ENCODE data around the gene PPIF. TPM values are rescaled to one million over a fixed set of nuclear protein-coding genes. Genes with fewer than 3 reads are reported as not detected.
"Not testable (repeated sequence)": the region's sequence is repeated elsewhere in the genome, so short reads cannot be mapped to it uniquely, and the experiment has no call there.

Gene PPIF
- total and polyA plus RNA-seq, 2 donors, result 13.6 to 34.9 TPM

DNA sequence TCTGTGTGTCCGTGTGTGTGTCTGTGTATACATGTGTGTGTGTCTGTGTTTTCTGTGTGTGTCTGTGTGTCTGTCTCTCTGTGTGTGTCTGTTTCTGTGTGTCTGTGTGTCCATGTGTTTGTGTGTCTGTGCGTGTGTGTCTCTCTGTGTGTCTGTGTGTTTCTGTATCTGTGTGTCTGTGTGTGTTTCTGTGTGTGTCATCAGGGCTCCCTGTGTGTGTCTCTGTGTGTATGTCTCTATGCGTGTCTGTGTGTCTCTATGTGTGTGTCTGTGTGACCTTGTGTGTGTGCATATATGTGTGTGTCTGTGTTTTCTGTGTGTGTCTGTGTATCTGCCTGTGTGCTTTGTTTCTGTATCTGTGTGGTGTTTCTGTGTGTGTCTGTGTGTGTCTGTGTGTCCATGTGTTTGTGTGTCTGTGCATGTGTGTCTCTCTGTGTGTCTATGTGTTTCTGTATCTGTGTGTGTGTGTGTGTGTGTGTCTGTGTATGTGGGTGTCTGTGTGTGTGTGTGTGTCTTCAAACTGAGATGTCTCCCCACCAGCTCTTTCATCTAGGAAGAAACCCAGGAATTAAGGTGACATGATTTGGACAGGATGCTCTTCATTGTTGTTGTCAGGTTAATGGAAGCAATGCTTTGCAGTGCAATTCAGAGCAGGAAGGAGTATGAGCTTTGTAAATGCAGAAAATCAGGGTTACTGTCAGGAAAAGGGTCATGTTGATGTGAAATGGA lies 20.7 kb upstream of the PPIF start:
- H3K27ac ChIP-seq (ENCODE audit: low read depth in 1 of 2, low read length in 1 of 2), result no peak overlapping the region
- peaks cover 0 to 4% of the 10 kb centered on the region in 2 donors for H3K9me3 ChIP-seq (ENCODE audit: control insufficient read depth in 2 of 2, insufficient read depth in 1 of 2, low read length in 1 of 2)
- no peak overlapping the region for H3K4me3 ChIP-seq (ENCODE audit: low read length in 2 of 2)
- no peak for DNase-seq (ENCODE audit: low read depth in 6 of 9, low spot score in 9 of 9)
- peaks cover 19 to 49% of the 10 kb centered on the region in 2 donors for H3K4me1 ChIP-seq (ENCODE audit: control insufficient read depth in 2 of 2, insufficient read depth in 2 of 2, low read length in 2 of 2)
- H3K27me3 ChIP-seq (ENCODE audit: control insufficient read depth in 2 of 2, insufficient read depth in 1 of 2, low read length in 1 of 2), result no peaks in the 10 kb centered on the region
- no peaks in the 10 kb centered on the region for H3K36me3 ChIP-seq (ENCODE audit: control insufficient read depth in 2 of 2, insufficient read depth in 2 of 2, low read length in 1 of 2)
- 97% methylated on average over 3 of the region's 3 CpGs for WGBS

DNA sequence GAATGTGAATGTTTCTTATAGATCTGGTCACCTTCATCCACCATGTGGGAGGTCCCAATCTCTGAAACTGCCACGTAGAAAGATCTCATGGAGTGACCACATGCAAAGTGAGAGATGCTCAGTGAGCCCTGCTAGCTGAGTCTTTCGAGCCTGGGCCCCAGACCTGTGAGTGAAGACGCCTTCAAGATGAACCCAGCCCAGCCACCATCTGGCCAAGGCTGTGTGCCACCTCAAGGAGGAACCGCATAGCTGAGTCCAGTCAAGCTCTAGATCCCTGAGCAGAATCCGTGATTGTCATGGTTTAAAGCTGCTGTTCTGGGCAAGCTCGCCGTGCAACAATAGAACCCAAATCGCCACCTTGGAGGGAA lies 20.2 kb upstream of the PPIF start:
- peaks cover 14 to 46% of the 10 kb centered on the region in 2 donors for H3K4me1 ChIP-seq (ENCODE audit: control insufficient read depth in 2 of 2, insufficient read depth in 2 of 2, low read length in 2 of 2)
- DNase-seq (ENCODE audit: low read depth in 6 of 9, low spot score in 9 of 9), result no peak
- no peak overlapping the region for H3K27ac ChIP-seq (ENCODE audit: low read depth in 1 of 2, low read length in 1 of 2)
- no peaks in the 10 kb centered on the region for H3K36me3 ChIP-seq (ENCODE audit: control insufficient read depth in 2 of 2, insufficient read depth in 2 of 2, low read length in 1 of 2)
- H3K4me3 ChIP-seq (ENCODE audit: low read length in 2 of 2), result no peak overlapping the region
- no peaks in the 10 kb centered on the region for H3K27me3 ChIP-seq (ENCODE audit: control insufficient read depth in 2 of 2, insufficient read depth in 1 of 2, low read length in 1 of 2)
- peaks cover 0 to 4% of the 10 kb centered on the region in 2 donors for H3K9me3 ChIP-seq (ENCODE audit: control insufficient read depth in 2 of 2, insufficient read depth in 1 of 2, low read length in 1 of 2)
- 97% methylated on average over 8 of the region's 8 CpGs for WGBS

DNA sequence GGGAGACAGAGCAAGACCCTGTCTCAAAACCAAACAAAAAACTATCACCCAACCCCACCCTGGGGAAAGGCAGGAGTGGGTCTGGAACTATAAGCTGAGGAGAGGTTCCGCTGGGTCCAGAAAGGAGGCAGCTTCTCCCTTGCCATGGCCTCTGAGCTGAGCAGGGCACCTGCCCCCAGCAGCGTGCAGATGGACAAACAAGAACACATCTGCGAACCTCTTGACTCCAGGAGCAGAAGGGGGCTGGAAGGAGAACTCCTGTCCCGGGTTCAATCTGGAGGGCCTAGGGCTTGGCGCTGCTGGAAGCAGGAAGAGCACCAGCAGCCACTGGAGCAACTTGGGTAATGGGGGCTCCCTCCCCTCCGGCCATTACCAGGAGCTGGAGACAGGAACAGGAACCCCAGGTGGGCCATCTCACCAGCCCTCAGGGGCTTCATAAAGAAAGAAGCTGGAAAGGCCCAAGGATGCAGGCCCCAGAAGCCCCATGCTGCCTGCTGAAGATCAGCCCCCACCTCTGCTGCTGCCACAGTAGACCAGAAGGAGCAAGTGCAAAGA lies 19.0 kb upstream of the PPIF start:
- WGBS, result 96% methylated on average over 6 of the region's 6 CpGs
- Histone ChIP-seq H3K9me3 (ENCODE audit: control insufficient read depth in 2 of 2, insufficient read depth in 1 of 2, low read length in 1 of 2) (peaks cover 0 to 4% of the 10 kb centered on the region in 2 donors), H3K36me3 (ENCODE audit: control insufficient read depth in 2 of 2, insufficient read depth in 2 of 2, low read length in 1 of 2) (no peaks in the 10 kb centered on the region), H3K4me1 (ENCODE audit: control insufficient read depth in 2 of 2, insufficient read depth in 2 of 2, low read length in 2 of 2) (peaks cover 6 to 34% of the 10 kb centered on the region in 2 donors), H3K27me3 (ENCODE audit: control insufficient read depth in 2 of 2, insufficient read depth in 1 of 2, low read length in 1 of 2) (no peaks in the 10 kb centered on the region), H3K4me3 (ENCODE audit: low read length in 2 of 2) (no peak overlapping the region), H3K27ac (ENCODE audit: low read depth in 1 of 2, low read length in 1 of 2) (no peak overlapping the region)
- DNase-seq (ENCODE audit: low read depth in 6 of 9, low spot score in 9 of 9), result no peak

DNA sequence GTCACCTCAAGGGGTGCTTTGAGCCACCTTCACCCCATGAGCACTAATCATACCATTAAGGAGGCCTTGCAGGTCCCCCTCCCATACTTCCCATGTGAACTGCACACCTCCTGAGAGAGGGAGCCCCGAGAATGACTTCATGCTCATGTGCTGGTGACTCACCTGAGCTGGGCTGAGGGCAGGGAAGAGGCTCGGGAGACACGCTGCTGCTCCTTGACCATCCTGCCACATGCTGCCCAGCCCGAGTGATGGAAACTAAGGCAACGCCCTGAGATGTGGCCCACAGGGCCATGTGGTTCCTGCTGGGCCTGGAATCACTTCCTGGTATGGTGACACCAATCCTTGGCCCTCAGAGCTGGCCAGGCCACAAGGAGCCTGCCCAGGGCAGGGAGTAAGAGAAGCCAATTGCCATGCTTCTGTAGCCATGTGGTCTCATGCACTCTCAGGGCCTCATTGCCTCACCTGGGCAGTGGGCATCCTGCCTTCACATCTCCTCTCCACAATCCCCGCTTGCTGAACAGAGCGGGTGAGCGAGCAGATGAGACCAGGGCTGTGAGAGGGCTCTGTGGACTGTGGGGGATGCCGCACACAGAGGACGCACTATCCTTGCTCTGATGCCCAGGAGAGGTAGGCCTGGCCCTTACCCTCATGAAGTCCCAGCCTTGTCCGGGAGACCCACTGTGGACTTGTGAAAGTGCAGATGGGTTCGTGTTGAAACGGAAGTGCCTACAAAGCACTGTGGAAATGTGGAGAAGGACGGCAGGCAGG lies 18.3 kb upstream of the PPIF start:
- no peak overlapping the region for H3K4me3 ChIP-seq (ENCODE audit: low read length in 2 of 2)
- H3K27me3 ChIP-seq (ENCODE audit: control insufficient read depth in 2 of 2, insufficient read depth in 1 of 2, low read length in 1 of 2), result no peaks in the 10 kb centered on the region
- DNase-seq (ENCODE audit: low read depth in 6 of 9, low spot score in 9 of 9), result no peak
- no peak overlapping the region for H3K27ac ChIP-seq (ENCODE audit: low read depth in 1 of 2, low read length in 1 of 2)
- H3K9me3 ChIP-seq (ENCODE audit: control insufficient read depth in 2 of 2, insufficient read depth in 1 of 2, low read length in 1 of 2), result peaks cover 0 to 4% of the 10 kb centered on the region in 2 donors
- WGBS, result 97% methylated on average over 14 of the region's 14 CpGs
- peaks cover under 1 to 27% of the 10 kb centered on the region in 2 donors for H3K4me1 ChIP-seq (ENCODE audit: control insufficient read depth in 2 of 2, insufficient read depth in 2 of 2, low read length in 2 of 2)
- H3K36me3 ChIP-seq (ENCODE audit: control insufficient read depth in 2 of 2, insufficient read depth in 2 of 2, low read length in 1 of 2), result no peaks in the 10 kb centered on the region

DNA sequence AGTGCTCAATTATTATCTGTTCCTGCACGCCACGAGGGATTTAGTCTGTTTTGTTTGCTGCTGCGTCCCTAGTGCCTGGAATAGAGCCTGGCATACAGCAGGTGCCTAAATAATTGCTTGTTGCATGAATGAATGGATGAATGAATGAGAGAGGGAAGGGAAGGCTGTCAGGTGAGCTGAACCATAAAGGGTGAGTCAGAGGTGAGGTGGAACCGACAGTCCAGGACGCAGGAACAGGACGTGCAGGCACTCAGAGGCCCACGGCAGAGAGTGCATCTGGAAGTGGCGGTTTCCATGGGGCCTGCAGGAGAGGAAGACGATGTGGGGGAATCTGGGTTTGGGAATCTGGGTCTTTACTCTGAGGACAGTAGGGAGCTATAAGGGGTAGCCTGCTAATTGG lies 17.7 kb upstream of the PPIF start:
- Histone ChIP-seq H3K9me3 (ENCODE audit: control insufficient read depth in 2 of 2, insufficient read depth in 1 of 2, low read length in 1 of 2) (peaks cover 0 to 4% of the 10 kb centered on the region in 2 donors), H3K36me3 (ENCODE audit: control insufficient read depth in 2 of 2, insufficient read depth in 2 of 2, low read length in 1 of 2) (no peaks in the 10 kb centered on the region), H3K27ac (ENCODE audit: low read depth in 1 of 2, low read length in 1 of 2) (no peak overlapping the region), H3K4me1 (ENCODE audit: control insufficient read depth in 2 of 2, insufficient read depth in 2 of 2, low read length in 2 of 2) (peaks cover 0 to 21% of the 10 kb centered on the region in 2 donors), H3K4me3 (ENCODE audit: low read length in 2 of 2) (no peak overlapping the region), H3K27me3 (ENCODE audit: control insufficient read depth in 2 of 2, insufficient read depth in 1 of 2, low read length in 1 of 2) (no peaks in the 10 kb centered on the region)
- no peak for DNase-seq (ENCODE audit: low read depth in 6 of 9, low spot score in 9 of 9)
- WGBS, result 98% methylated on average over 9 of the region's 9 CpGs

DNA sequence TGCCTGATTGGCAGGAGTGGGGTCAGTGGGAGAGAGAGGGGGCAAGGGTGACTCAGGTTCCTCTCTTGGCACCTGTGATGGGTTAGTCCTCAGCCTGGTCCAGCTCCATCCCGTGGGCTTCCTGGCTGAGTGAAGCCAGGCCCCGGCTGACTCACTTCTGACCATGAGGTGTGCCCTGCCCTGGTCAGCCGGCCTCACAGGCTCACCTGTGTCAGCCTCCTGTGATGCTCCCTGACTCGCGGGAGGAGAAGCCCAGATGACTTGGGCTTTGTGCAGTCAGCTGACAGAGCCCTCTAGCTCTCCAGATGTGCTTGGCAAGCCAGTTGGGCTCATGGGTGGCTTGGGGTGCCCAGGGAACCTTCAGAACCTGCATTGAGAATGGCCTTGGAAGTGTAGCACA lies 16.0 kb upstream of the PPIF start:
- no peak overlapping the region for H3K27ac ChIP-seq (ENCODE audit: low read depth in 1 of 2, low read length in 1 of 2)
- H3K4me3 ChIP-seq (ENCODE audit: low read length in 2 of 2), result no peak overlapping the region
- no peaks in the 10 kb centered on the region for H3K9me3 ChIP-seq (ENCODE audit: control insufficient read depth in 2 of 2, insufficient read depth in 1 of 2, low read length in 1 of 2)
- H3K27me3 ChIP-seq (ENCODE audit: control insufficient read depth in 2 of 2, insufficient read depth in 1 of 2, low read length in 1 of 2), result no peaks in the 10 kb centered on the region
- H3K36me3 ChIP-seq (ENCODE audit: control insufficient read depth in 2 of 2, insufficient read depth in 2 of 2, low read length in 1 of 2), result no peaks in the 10 kb centered on the region
- WGBS, result 96% methylated on average over 5 of the region's 5 CpGs
- no peak for DNase-seq (ENCODE audit: low read depth in 6 of 9, low spot score in 9 of 9)
- H3K4me1 ChIP-seq (ENCODE audit: control insufficient read depth in 2 of 2, insufficient read depth in 2 of 2, low read length in 2 of 2), result peaks cover 0 to 15% of the 10 kb centered on the region in 2 donors

DNA sequence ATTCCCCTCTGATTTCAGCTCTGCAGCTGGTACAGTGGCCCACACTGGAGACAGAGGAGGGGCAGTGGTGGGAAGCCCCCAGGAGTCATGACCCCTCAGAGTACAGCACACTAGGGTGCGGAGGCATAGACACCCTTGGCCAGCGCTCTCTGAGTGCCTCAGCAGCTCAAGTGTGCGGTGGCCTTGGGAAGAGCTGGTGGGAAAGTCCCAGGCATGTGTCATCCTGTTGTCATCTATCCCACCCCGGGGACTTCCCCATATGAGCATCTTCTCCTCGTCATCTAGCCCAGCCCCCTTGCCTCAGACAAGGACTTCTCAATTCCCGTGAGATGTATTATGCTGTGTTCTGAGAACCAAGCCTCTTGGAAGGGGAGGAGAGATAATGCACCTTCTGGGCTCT lies 15.6 kb upstream of the PPIF start:
- no peak overlapping the region for H3K27ac ChIP-seq (ENCODE audit: low read depth in 1 of 2, low read length in 1 of 2)
- no peaks in the 10 kb centered on the region for H3K9me3 ChIP-seq (ENCODE audit: control insufficient read depth in 2 of 2, insufficient read depth in 1 of 2, low read length in 1 of 2)
- no peak overlapping the region for H3K4me3 ChIP-seq (ENCODE audit: low read length in 2 of 2)
- H3K36me3 ChIP-seq (ENCODE audit: control insufficient read depth in 2 of 2, insufficient read depth in 2 of 2, low read length in 1 of 2), result no peaks in the 10 kb centered on the region
- DNase-seq (ENCODE audit: low read depth in 6 of 9, low spot score in 9 of 9), result peak in 1 of 9 donors; percentile 51
- no peaks in the 10 kb centered on the region for H3K27me3 ChIP-seq (ENCODE audit: control insufficient read depth in 2 of 2, insufficient read depth in 1 of 2, low read length in 1 of 2)
- H3K4me1 ChIP-seq (ENCODE audit: control insufficient read depth in 2 of 2, insufficient read depth in 2 of 2, low read length in 2 of 2), result peaks cover 0 to 15% of the 10 kb centered on the region in 2 donors
- WGBS, result 80% methylated on average over 6 of the region's 6 CpGs

DNA sequence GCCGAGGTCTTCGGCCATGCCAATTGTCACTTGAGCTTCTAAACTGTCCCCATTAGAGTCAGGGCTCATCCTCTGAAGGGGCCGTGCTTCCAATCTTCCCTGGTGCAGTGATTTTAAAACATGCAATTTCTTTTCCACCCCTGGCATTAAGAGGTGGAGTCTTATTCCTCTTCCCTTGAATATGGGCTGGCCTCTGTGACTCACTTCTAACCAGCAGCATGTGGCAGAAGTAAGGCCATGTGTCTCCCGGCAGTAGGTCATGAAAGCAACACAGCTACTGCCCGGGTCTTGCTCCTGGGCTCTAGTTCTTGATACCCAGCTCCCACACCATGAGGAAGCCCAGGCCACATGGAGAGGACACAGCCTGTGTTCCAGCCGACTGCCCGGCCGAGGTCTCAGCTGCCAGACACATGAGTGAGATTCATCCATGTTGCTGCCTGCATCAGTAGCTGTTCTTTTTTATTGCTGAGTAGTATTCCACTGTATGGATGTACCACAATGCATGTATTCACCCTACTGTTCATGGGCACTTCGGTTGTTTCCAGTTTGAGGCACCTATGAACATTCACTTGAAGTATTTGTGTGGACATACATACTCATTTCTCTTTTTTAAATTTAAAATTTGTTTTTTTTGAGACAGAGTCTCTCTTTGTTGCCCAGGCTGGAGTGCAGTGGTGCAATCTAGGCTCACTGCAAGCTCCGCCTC lies 14.5 kb upstream of the PPIF start:
- 97% methylated on average over 2 of the region's 10 CpGs for WGBS
- not testable (repeated sequence) for H3K9me3 ChIP-seq (ENCODE audit: control insufficient read depth in 2 of 2, insufficient read depth in 1 of 2, low read length in 1 of 2); H3K27me3 ChIP-seq (ENCODE audit: control insufficient read depth in 2 of 2, insufficient read depth in 1 of 2, low read length in 1 of 2); H3K4me3 ChIP-seq (ENCODE audit: low read length in 2 of 2); H3K36me3 ChIP-seq (ENCODE audit: control insufficient read depth in 2 of 2, insufficient read depth in 2 of 2, low read length in 1 of 2); DNase-seq (ENCODE audit: low read depth in 6 of 9, low spot score in 9 of 9); H3K27ac ChIP-seq (ENCODE audit: low read depth in 1 of 2, low read length in 1 of 2)
- H3K4me1 ChIP-seq (ENCODE audit: control insufficient read depth in 2 of 2, insufficient read depth in 2 of 2, low read length in 2 of 2), result peaks cover 0 to 10% of the 10 kb centered on the region in 2 donors

DNA sequence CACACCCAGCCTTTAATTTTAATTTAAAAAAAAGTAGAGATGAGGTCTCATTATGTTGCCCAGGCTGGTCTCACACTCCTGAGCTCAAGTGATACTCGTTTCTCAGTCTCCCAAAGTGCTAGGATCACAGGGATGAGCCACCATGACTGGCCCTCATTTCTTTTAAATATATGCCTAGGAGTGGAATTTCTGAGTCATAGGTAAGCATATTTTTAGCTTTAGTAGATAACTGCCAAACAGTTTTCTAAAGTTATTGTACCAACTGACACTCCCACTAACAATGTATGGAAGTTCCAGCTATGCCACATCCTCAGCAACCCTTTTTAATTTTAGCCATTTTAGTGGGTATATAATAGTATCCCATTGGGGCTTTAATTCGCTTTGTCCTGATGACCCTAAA lies 13.8 kb upstream of the PPIF start:
- Histone ChIP-seq H3K4me3 (ENCODE audit: low read length in 2 of 2) (no peak overlapping the region), H3K27me3 (ENCODE audit: control insufficient read depth in 2 of 2, insufficient read depth in 1 of 2, low read length in 1 of 2) (no peaks in the 10 kb centered on the region), H3K9me3 (ENCODE audit: control insufficient read depth in 2 of 2, insufficient read depth in 1 of 2, low read length in 1 of 2) (no peaks in the 10 kb centered on the region), H3K36me3 (ENCODE audit: control insufficient read depth in 2 of 2, insufficient read depth in 2 of 2, low read length in 1 of 2) (no peaks in the 10 kb centered on the region), H3K4me1 (ENCODE audit: control insufficient read depth in 2 of 2, insufficient read depth in 2 of 2, low read length in 2 of 2) (peaks cover 0 to 8% of the 10 kb centered on the region in 2 donors), H3K27ac (ENCODE audit: low read depth in 1 of 2, low read length in 1 of 2) (no peak overlapping the region)
- 92% methylated on average over 2 of the region's 2 CpGs for WGBS
- no peak for DNase-seq (ENCODE audit: low read depth in 6 of 9, low spot score in 9 of 9)

Measured in thymus (tissue), 11 donors.